Mammary epithelial cell (primary cell): Measurements from ENCODE around the gene TSPAN1.

ENCODE experiments used
- CTCF ChIP-seq, 2 donors: IDR thresholded peaks in 1 of 2; conservative IDR thresholded peaks in 1 of 2; 2 replicates each; pipeline ENCODE4 v1.5.1; 2011 to 2012; ENCODE audit warnings: inconsistent platforms in 2 of 2, low read length in 2 of 2, mild to moderate bottlenecking in 2 of 2, control low read depth in 1 of 2, low read depth in 1 of 2; ENCODE audit not compliant: insufficient read depth in 1 of 2; ENCODE audit errors: extremely low read depth in 1 of 2
- EZH2 ChIP-seq: IDR thresholded peaks from 2 replicates; pipeline ENCODE4 v1.6.1; 2012; ENCODE audit warnings: low read length, inconsistent platforms, borderline replicate concordance

- no peak for TF ChIP-seq EZH2
- no peak for TF ChIP-seq CTCF (conservative IDR thresholded peaks at IDR 0.05 in 1 of 2, IDR thresholded peaks at IDR 0.05 in 1 of 2; ENCODE audit: extremely low read depth in 1 of 2, insufficient read depth in 1 of 2, low read depth in 1 of 2, low read length in 2 of 2)
These were observed 3.5 kb upstream of the TSPAN1 start for GRCh38 chr1:46171351-46171750.
